ENCODE measurements around the gene SCN5A. TPM values are rescaled to one million over a fixed set of nuclear protein-coding genes. Genes with fewer than 3 reads are reported as not detected.

The SCN5A gene
- total and polyA plus RNA-seq, 3 donors from 2014 or later = 0.63 to 0.99 (median 0.73) TPM

GRCh38 chr3:38556640-38557358 lies 92.7 kb downstream of the SCN5A start:
- 74 to 88% methylated on average over 3 to 4 of the region's 4 CpGs for WGBS, 2 donors
- DNase-seq = no peak
- H3K36me3 ChIP-seq (ENCODE audit: low read depth, missing control alignments) = no peaks in the 10 kb centered on the region
- no peaks in the 10 kb centered on the region for H3K4me1 ChIP-seq
- no peaks in the 10 kb centered on the region for H3K27me3 ChIP-seq
- no peak for TF ChIP-seq POLR2A (IDR thresholded peaks at IDR 0.05)
- TF ChIP-seq CTCF (IDR thresholded peaks at IDR 0.05) = no peak
- H3K9me3 ChIP-seq = no peaks in the 10 kb centered on the region
- intact Hi-C loops (cut with DNase I; ENCODE audit: low total_unique reads) = no loop called here
- H3K4me3 ChIP-seq = no peak overlapping the region
- no peak overlapping the region for H3K27ac ChIP-seq

GRCh38 chr3:38555926-38556325 lies 93.6 kb downstream of the SCN5A start:
- no peak for TF ChIP-seq POLR2A (IDR thresholded peaks at IDR 0.05)
- no peak for TF ChIP-seq CTCF (IDR thresholded peaks at IDR 0.05)
- intact Hi-C loops (cut with DNase I; ENCODE audit: low total_unique reads) = no loop called here
- 91 to 96% methylated on average over 2 of the region's 2 CpGs for WGBS, 2 donors
- no peak for DNase-seq
- no peaks in the 10 kb centered on the region for H3K36me3 ChIP-seq (ENCODE audit: low read depth, missing control alignments)
- no peak overlapping the region for H3K4me3 ChIP-seq
- H3K27me3 ChIP-seq = no peaks in the 10 kb centered on the region
- no peak overlapping the region for H3K27ac ChIP-seq
- H3K4me1 ChIP-seq = no peaks in the 10 kb centered on the region
- no peaks in the 10 kb centered on the region for H3K9me3 ChIP-seq

- no peak for DNase-seq
- Histone ChIP-seq H3K36me3 (ENCODE audit: low read depth, missing control alignments) (no peaks in the 10 kb centered on the region), H3K9me3 (no peaks in the 10 kb centered on the region), H3K27me3 (no peaks in the 10 kb centered on the region), H3K4me1 (no peaks in the 10 kb centered on the region), H3K27ac (no peak overlapping the region), H3K4me3 (no peak overlapping the region)
- intact Hi-C loops (cut with DNase I; ENCODE audit: low total_unique reads) = no loop called here
- no peak for TF ChIP-seq CTCF (IDR thresholded peaks at IDR 0.05)
- TF ChIP-seq POLR2A (IDR thresholded peaks at IDR 0.05) = no peak
- 87 to 94% methylated on average over 2 to 6 of the region's 6 CpGs for WGBS, 2 donors
Observed at GRCh38 chr3:38555149-38555840, 94.2 kb downstream of the SCN5A start.

- Histone ChIP-seq H3K27ac (no peak overlapping the region), H3K36me3 (ENCODE audit: low read depth, missing control alignments) (no peaks in the 10 kb centered on the region), H3K4me1 (no peaks in the 10 kb centered on the region), H3K27me3 (no peaks in the 10 kb centered on the region), H3K4me3 (no peak overlapping the region), H3K9me3 (no peaks in the 10 kb centered on the region)
- 92 to 94% methylated on average over 8 of the region's 8 CpGs for WGBS, 2 donors
- intact Hi-C loops (cut with DNase I; ENCODE audit: low total_unique reads) = no loop called here
- TF ChIP-seq CTCF (IDR thresholded peaks at IDR 0.05) (no peak), POLR2A (IDR thresholded peaks at IDR 0.05) (no peak)
- no peak for DNase-seq
Observed at GRCh38 chr3:38554127-38554827, 95.2 kb downstream of the SCN5A start.
